Measurements from ENCODE around the gene KRTAP5-10. TPM values are rescaled to one million over a fixed set of nuclear protein-coding genes. Genes with fewer than 3 reads are reported as not detected.
"Not testable (repeated sequence)": the region's sequence is repeated elsewhere in the genome, so short reads cannot be mapped to it uniquely, and the experiment has no call there.

The KRTAP5-10 gene
- total and polyA plus RNA-seq, 2 donors from 2014 or later, result not detected

- H3K9me3 ChIP-seq (ENCODE audit: control insufficient read depth in 2 of 3, insufficient read depth in 1 of 3, low read length in 3 of 3), result no peaks in the 10 kb centered on the region
- H3K27me3 ChIP-seq (ENCODE audit: control insufficient read depth, insufficient read depth, low read length), result no peaks in the 10 kb centered on the region
- H3K9ac ChIP-seq (ENCODE audit: low read length in 3 of 3), result no peak overlapping the region
- H3K4me1 ChIP-seq (ENCODE audit: control insufficient read depth in 2 of 3, insufficient read depth in 2 of 3, low read depth in 1 of 3, low read length in 3 of 3), result no peaks in the 10 kb centered on the region
- DNase-seq (peak in 2 of 5 donors; percentile 35 to 70), FAIRE-seq (no peak)
- H3K36me3 ChIP-seq (ENCODE audit: control insufficient read depth in 2 of 3, insufficient read depth in 3 of 3, low read length in 3 of 3), result no peaks in the 10 kb centered on the region
- TF ChIP-seq CTCF (IDR thresholded peaks at IDR 0.05; ENCODE audit: borderline replicate concordance, extremely low read depth, insufficient read depth), result no peak
- no peak overlapping the region for H3K27ac ChIP-seq (ENCODE audit: low read depth in 2 of 2, low read length in 2 of 2)
- H3K4me3 ChIP-seq (ENCODE audit: low read length in 3 of 3), result no peak overlapping the region
- intact Hi-C loops (cut with DNase I), result no loop called here
These were observed 3.5 kb downstream of the KRTAP5-10 start for GRCh38 chr11:71568704-71569349.

DNA sequence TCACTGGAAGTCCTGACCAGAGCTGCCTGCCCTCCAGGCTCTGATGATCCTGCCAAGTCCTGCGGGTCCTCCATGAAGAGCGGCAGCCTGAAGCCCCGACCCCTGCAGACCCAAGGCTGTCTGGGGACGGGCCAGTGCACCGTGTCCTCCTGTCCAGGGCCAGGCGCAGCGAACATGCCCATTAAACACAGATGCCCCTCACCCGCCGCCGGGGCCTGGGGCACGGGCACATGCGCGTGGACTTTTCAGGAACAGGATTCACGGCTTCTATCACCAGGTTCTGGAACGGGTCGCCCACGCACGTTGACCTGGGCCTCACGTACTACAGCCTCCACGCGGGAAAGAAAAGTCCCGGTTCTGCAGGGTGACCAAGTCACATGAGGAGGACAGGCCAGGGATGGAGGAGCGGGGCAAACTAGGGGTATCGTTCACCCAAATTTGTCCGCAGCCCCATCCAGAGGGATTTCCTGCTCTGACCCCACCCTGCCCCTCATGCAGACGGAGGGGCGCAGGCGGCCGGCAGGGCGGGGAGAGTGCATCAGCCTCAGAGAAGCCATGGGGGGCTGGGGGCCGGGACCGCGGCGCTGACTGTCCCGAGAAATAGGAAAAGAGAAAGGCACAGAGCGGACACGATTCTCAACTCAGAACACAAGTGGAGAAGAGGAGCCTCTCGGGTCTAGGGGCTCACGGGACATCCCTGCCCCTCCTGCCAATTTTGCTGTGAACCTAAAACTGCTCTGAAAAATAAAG is 5.9 kb downstream of the KRTAP5-10 start:
- H3K9me3 ChIP-seq (ENCODE audit: control insufficient read depth in 2 of 3, insufficient read depth in 1 of 3, low read length in 3 of 3); intact Hi-C loops (cut with DNase I); H3K4me1 ChIP-seq (ENCODE audit: control insufficient read depth in 2 of 3, insufficient read depth in 2 of 3, low read depth in 1 of 3, low read length in 3 of 3); DNase-seq; H3K27ac ChIP-seq (ENCODE audit: low read depth in 2 of 2, low read length in 2 of 2); H3K36me3 ChIP-seq (ENCODE audit: control insufficient read depth in 2 of 3, insufficient read depth in 3 of 3, low read length in 3 of 3); FAIRE-seq; H3K9ac ChIP-seq (ENCODE audit: low read length in 3 of 3); H3K27me3 ChIP-seq (ENCODE audit: control insufficient read depth, insufficient read depth, low read length); H3K4me3 ChIP-seq (ENCODE audit: low read length in 3 of 3): not testable (repeated sequence)

GRCh38 chr11:71572811-71573210 is 7.4 kb downstream of the KRTAP5-10 start:
- Histone ChIP-seq H3K4me3 (ENCODE audit: low read length in 3 of 3) (no peak overlapping the region), H3K4me1 (ENCODE audit: control insufficient read depth in 2 of 3, insufficient read depth in 2 of 3, low read depth in 1 of 3, low read length in 3 of 3) (no peaks in the 10 kb centered on the region), H3K9me3 (ENCODE audit: control insufficient read depth in 2 of 3, insufficient read depth in 1 of 3, low read length in 3 of 3) (no peaks in the 10 kb centered on the region), H3K27me3 (ENCODE audit: control insufficient read depth, insufficient read depth, low read length) (no peaks in the 10 kb centered on the region), H3K36me3 (ENCODE audit: control insufficient read depth in 2 of 3, insufficient read depth in 3 of 3, low read length in 3 of 3) (no peaks in the 10 kb centered on the region), H3K27ac (ENCODE audit: low read depth in 2 of 2, low read length in 2 of 2) (no peak overlapping the region), H3K9ac (ENCODE audit: low read length in 3 of 3) (no peak overlapping the region)
- intact Hi-C loops (cut with DNase I), result no loop called here
- FAIRE-seq (no peak), DNase-seq (no peak)
- no peak for TF ChIP-seq CTCF (IDR thresholded peaks at IDR 0.05; ENCODE audit: borderline replicate concordance, extremely low read depth, insufficient read depth)

GRCh38 chr11:71574418-71574817 is 9.1 kb downstream of the KRTAP5-10 start:
- Histone ChIP-seq H3K4me1 (ENCODE audit: control insufficient read depth in 2 of 3, insufficient read depth in 2 of 3, low read depth in 1 of 3, low read length in 3 of 3) (no peaks in the 10 kb centered on the region), H3K36me3 (ENCODE audit: control insufficient read depth in 2 of 3, insufficient read depth in 3 of 3, low read length in 3 of 3) (no peaks in the 10 kb centered on the region), H3K27ac (ENCODE audit: low read depth in 2 of 2, low read length in 2 of 2) (no peak overlapping the region), H3K4me3 (ENCODE audit: low read length in 3 of 3) (no peak overlapping the region), H3K27me3 (ENCODE audit: control insufficient read depth, insufficient read depth, low read length) (no peaks in the 10 kb centered on the region), H3K9ac (ENCODE audit: low read length in 3 of 3) (no peak overlapping the region), H3K9me3 (ENCODE audit: control insufficient read depth in 2 of 3, insufficient read depth in 1 of 3, low read length in 3 of 3) (no peaks in the 10 kb centered on the region)
- no peak for FAIRE-seq
- no peak for DNase-seq
- TF ChIP-seq CTCF (IDR thresholded peaks at IDR 0.05; ENCODE audit: borderline replicate concordance, extremely low read depth, insufficient read depth), result no peak
- intact Hi-C loops (cut with DNase I), result no loop called here
